ENCODE results near the gene RBM4. TPM values are rescaled to one million over a fixed set of nuclear protein-coding genes. Genes with fewer than 3 reads are reported as not detected.

The RBM4 gene
- total RNA-seq, 3 donors from 2014 or later (not counting 1 experiment from before 2014, with no cell fraction given): 219 to 241 (median 224) TPM

- no peak overlapping the region for H3K27ac ChIP-seq (ENCODE audit: low read length)
- H3K4me3 ChIP-seq (ENCODE audit: low read length): no peak overlapping the region
- Mint-ChIP-seq H3K9me3 (no peaks in the 10 kb centered on the region), H3K4me3 (peak overlapping the region; percentile 13), H3K27me3 (ENCODE audit: low read depth in 2 of 2) (no peaks in the 10 kb centered on the region), H3K4me1 (peaks cover 86 to 88% of the 10 kb centered on the region in 2 donors), H3K27ac (peak overlapping the region; percentile 57 to 88), H3K36me3 (peaks cover 54% of the 10 kb centered on the region)
- H3K9me3 ChIP-seq (ENCODE audit: control insufficient read depth, insufficient read depth, low read length): no peaks in the 10 kb centered on the region
- no peak for TF ChIP-seq CTCF (IDR thresholded peaks at IDR 0.05)
- H3K4me1 ChIP-seq (ENCODE audit: control insufficient read depth, insufficient read depth, low read length): peaks cover 39% of the 10 kb centered on the region
- intact Hi-C loops (cut with micrococcal nuclease): no loop called here
- WGBS (ENCODE audit: insufficient coverage): 96% methylated on average over 24 of the region's 24 CpGs
- no peak for ATAC-seq
- no peaks in the 10 kb centered on the region for H3K27me3 ChIP-seq (ENCODE audit: control insufficient read depth, insufficient read depth, low read length)
- H3K36me3 ChIP-seq (ENCODE audit: control insufficient read depth, insufficient read depth, low read length): peaks cover 82% of the 10 kb centered on the region
- no peak for DNase-seq
These were observed 5.4 kb downstream of the RBM4 start for GRCh38 chr11:66643745-66644437.

GRCh38 chr11:66646828-66647227, 8.3 kb downstream of the RBM4 start:
- H3K4me3 Mint-ChIP-seq: peak overlapping the region; percentile 1
- H3K4me1 Mint-ChIP-seq: peaks cover 57 to 59% of the 10 kb centered on the region in 2 donors
- H3K9me3 Mint-ChIP-seq: no peaks in the 10 kb centered on the region
- H3K9me3 ChIP-seq (ENCODE audit: control insufficient read depth, insufficient read depth, low read length): no peaks in the 10 kb centered on the region
- 85% methylated on average over 4 of the region's 4 CpGs for WGBS (ENCODE audit: insufficient coverage)
- intact Hi-C loops (cut with micrococcal nuclease): no loop called here
- no peak for TF ChIP-seq CTCF (IDR thresholded peaks at IDR 0.05)
- no peak overlapping the region for H3K4me3 ChIP-seq (ENCODE audit: low read length)
- no peaks in the 10 kb centered on the region for H3K27me3 ChIP-seq (ENCODE audit: control insufficient read depth, insufficient read depth, low read length)
- H3K27ac ChIP-seq (ENCODE audit: low read length): no peak overlapping the region
- peaks cover 45% of the 10 kb centered on the region for H3K36me3 Mint-ChIP-seq
- peaks cover 66% of the 10 kb centered on the region for H3K36me3 ChIP-seq (ENCODE audit: control insufficient read depth, insufficient read depth, low read length)
- H3K27me3 Mint-ChIP-seq (ENCODE audit: low read depth in 2 of 2): no peaks in the 10 kb centered on the region
- peak overlapping the region; percentile 60 to 80 for H3K27ac Mint-ChIP-seq
- no peak for DNase-seq
- H3K4me1 ChIP-seq (ENCODE audit: control insufficient read depth, insufficient read depth, low read length): peaks cover 18% of the 10 kb centered on the region
- ATAC-seq: no peak

DNA sequence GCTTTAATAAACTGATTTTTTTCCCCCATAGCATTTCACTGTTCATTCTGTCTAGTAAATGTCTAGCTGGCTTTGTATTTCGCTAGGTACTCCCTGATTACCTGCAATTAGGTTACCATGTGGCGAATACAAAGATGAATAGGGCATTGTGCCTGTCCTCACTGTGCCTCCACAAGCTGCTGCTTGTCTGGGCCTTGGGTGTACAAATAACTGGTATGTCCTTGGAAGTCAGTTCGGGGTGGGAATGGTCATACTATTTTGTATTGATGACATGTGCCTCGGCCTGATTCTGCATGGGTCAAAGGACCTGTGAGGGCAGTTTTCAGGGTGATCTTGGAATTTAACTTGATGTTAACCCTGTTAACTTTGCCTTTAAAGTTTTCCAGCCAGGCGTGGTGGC, 11.4 kb downstream of the RBM4 start:
- no peaks in the 10 kb centered on the region for H3K27me3 ChIP-seq (ENCODE audit: control insufficient read depth, insufficient read depth, low read length)
- H3K4me1 ChIP-seq (ENCODE audit: control insufficient read depth, insufficient read depth, low read length): peaks cover 5% of the 10 kb centered on the region
- no peak overlapping the region for H3K27ac ChIP-seq (ENCODE audit: low read length)
- Mint-ChIP-seq H3K36me3 (peaks cover 22% of the 10 kb centered on the region), H3K4me1 (peaks cover 29 to 46% of the 10 kb centered on the region in 2 donors), H3K9me3 (no peaks in the 10 kb centered on the region), H3K27me3 (ENCODE audit: low read depth in 2 of 2) (no peaks in the 10 kb centered on the region), H3K27ac (no peak overlapping the region), H3K4me3 (no peak overlapping the region)
- no peak for TF ChIP-seq CTCF (IDR thresholded peaks at IDR 0.05)
- ATAC-seq: no peak
- peaks cover 40% of the 10 kb centered on the region for H3K36me3 ChIP-seq (ENCODE audit: control insufficient read depth, insufficient read depth, low read length)
- intact Hi-C loops (cut with micrococcal nuclease): no loop called here
- no peaks in the 10 kb centered on the region for H3K9me3 ChIP-seq (ENCODE audit: control insufficient read depth, insufficient read depth, low read length)
- DNase-seq: no peak
- no peak overlapping the region for H3K4me3 ChIP-seq (ENCODE audit: low read length)
- 95% methylated on average over 5 of the region's 5 CpGs for WGBS (ENCODE audit: insufficient coverage)

DNA sequence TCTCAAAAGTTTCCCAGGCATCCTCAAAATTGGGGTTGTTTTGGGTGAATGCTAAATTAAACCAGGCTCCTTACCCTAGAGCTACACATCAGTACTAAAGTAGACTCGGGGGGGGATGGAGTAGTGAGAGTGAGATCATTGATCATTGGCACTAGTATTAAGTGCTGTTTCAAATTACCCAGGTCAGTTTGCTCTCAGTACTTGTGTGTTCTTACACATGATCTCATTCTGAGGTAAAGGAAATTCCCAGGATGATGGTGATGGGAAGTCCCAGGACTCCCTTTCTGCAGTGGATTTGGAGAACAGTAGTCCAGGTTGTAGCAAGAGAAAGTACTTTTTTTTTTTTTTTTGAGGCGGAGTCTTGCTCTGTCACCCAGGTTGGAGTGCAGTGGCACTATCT, 12.5 kb downstream of the RBM4 start:
- H3K36me3 Mint-ChIP-seq: peaks cover 13% of the 10 kb centered on the region
- 86% methylated on average over 1 of the region's 2 CpGs for WGBS (ENCODE audit: insufficient coverage)

More for the DNA sequence above, 12.5 kb downstream of the RBM4 start:
- Mint-ChIP-seq H3K4me1 (peaks cover 18 to 40% of the 10 kb centered on the region in 2 donors), H3K27me3 (ENCODE audit: low read depth in 2 of 2) (no peaks in the 10 kb centered on the region), H3K27ac (peak overlapping the region in 1 of 2 donors; percentile 61), H3K9me3 (no peaks in the 10 kb centered on the region), H3K4me3 (no peak overlapping the region)
- Histone ChIP-seq H3K4me1 (ENCODE audit: control insufficient read depth, insufficient read depth, low read length) (peaks cover 2% of the 10 kb centered on the region), H3K9me3 (ENCODE audit: control insufficient read depth, insufficient read depth, low read length) (no peaks in the 10 kb centered on the region), H3K36me3 (ENCODE audit: control insufficient read depth, insufficient read depth, low read length) (peaks cover 32% of the 10 kb centered on the region), H3K27ac (ENCODE audit: low read length) (no peak overlapping the region), H3K27me3 (ENCODE audit: control insufficient read depth, insufficient read depth, low read length) (no peaks in the 10 kb centered on the region), H3K4me3 (ENCODE audit: low read length) (no peak overlapping the region)
- ATAC-seq (peak in 1 of 3 donors; percentile 10), DNase-seq (no peak)
- intact Hi-C loops (cut with micrococcal nuclease): no loop called here
- TF ChIP-seq CTCF (IDR thresholded peaks at IDR 0.05): no peak
